Epidermal melanocyte (primary cell): ENCODE measurements around the gene KIFC1.
"Not testable (repeated sequence)": the region's sequence is repeated elsewhere in the genome, so short reads cannot be mapped to it uniquely, and the experiment has no call there.

Experiments used
- DNase-seq: peaks from one replicate; pipeline ENCODE4 v3.0.0; 2011; ENCODE audit warnings: low spot score; ENCODE audit not compliant: insufficient read length

KIFC1 gene, protein sequence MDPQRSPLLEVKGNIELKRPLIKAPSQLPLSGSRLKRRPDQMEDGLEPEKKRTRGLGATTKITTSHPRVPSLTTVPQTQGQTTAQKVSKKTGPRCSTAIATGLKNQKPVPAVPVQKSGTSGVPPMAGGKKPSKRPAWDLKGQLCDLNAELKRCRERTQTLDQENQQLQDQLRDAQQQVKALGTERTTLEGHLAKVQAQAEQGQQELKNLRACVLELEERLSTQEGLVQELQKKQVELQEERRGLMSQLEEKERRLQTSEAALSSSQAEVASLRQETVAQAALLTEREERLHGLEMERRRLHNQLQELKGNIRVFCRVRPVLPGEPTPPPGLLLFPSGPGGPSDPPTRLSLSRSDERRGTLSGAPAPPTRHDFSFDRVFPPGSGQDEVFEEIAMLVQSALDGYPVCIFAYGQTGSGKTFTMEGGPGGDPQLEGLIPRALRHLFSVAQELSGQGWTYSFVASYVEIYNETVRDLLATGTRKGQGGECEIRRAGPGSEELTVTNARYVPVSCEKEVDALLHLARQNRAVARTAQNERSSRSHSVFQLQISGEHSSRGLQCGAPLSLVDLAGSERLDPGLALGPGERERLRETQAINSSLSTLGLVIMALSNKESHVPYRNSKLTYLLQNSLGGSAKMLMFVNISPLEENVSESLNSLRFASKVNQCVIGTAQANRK

DNA sequence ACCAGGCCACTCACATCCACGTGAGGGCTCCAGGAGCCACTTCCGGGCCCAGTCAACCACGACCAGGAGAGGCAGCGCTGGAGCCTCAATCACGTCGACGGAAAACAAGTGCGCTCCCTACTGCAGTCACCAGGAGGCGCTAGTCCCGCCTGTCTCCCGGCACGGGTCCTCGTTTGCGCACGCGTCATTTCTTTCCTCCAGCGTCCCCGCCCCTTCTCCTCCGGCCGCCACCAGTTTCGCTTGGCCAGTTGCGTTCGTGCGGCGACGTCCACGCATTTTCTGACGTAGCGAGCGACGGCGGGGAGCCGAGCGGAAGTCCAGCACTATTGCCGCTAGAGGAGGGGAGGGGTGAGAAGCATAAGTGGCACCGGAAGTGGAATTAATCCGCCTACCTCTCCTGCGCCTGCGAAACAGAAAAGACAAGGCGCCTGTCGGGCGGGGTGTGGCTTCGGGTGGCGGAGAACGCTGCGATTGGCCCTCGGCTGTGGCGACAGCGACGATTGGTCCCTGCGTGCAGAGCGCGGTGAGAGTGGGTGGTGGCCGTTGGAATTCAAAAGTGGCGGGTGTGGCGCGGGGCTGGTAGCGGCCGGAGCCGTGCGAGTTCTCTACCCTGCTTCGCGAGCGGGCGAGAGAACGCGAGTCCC lies at the start of gene KIFC1:
TSS of gene KIFC1 (plus strand) at position 546 of the 644 bp plus-strand sequence. CDS start 163 bp downstream, outside the sequence.
- peak; percentile 93 for DNase-seq

DNA sequence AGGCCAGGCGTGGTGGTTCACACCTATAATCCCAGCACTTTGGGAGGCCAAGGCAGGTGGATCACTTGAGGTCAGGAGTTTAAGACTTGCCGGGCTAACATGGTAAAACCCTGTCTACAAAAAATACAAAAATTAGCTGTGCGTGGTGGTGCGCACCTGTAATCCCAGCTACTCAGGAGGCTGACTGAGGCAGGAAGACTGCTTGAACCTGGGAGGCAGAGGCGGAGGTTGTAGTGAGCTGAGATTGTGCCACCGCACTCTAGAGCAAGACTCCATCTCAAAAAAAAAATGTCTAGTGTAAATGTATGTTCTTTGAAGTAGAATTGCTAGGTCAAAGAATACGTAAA lies 48.0 kb upstream of the KIFC1 start:
- not testable (repeated sequence) for DNase-seq

DNA sequence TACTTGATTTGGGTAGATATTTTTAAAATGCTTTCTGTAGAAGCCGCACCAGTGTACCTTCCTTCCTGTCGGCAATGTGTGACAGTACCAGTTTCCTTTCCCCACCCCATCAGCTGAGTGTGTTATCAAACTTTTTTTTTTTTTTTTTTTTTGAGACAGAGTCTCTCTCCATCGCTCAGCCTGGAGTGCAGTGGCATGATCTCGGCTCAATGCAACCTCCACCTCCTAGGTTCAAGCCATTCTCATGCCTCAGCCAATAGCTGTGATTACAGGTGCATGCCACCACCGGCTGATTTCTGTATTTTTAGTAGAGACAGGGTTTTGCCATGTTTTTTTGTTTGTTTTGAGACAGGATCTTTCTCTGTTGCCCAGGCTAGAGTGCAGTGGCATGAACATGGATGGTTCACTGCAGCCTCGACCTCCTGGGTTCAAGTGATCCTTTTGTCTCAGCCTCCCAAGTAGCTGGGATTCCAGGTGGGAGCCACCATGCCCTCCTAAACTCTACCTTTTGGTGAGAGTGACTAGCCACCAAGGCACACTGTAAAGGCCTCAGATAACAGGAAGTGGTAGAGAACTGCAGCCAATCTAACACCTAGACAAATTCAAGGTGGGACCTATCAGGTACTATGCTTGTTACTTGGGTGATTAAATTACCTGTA lies 47.5 kb upstream of the KIFC1 start:
- DNase-seq = no peak

DNA sequence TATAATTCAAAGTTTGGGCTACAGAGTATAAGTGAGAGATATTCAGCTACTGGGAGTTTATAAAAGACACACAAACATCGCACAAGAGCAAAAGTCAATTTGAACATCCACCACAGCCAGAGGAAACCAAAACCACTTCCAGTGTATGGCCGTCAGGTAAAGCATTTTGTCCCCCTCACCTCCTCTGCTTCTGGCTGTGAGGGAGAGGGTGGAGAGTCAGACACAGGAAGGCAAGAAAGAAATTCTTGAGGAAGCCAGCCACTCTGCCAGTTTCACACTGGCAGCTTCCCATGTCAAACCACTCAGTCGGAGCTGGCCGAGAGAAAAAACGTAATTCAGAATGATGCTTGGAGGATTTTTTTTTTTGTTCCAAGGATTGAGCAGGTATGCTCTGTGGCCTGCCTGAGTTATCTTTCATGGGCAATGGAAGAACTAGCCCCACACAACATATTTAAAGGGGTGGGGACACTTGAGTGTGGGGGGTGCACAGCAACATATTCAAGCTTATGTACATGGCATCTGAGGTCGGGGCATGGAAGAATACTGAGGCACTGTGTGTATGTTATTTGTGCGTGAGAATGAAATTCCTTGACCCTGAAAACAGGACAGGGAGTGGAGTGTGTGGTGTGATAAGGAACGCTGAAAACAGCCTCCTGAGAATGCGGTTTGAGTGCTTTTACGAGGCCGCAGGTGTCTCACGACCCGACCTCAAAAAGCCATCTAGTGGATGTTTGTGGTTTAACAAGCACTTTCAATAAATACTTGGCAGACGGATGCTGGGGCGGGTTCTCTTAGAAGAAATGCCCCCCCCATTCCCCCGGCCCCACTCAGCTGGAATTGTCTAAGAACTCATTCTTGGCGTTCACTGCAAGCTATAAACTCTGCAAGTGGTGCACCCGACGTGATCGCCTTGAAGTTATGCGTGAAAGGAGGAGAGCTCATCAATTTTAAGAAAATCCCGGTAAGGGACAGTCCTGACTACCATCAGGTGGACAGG lies 46.6 kb upstream of the KIFC1 start:
- peak; percentile 67 for DNase-seq

DNA sequence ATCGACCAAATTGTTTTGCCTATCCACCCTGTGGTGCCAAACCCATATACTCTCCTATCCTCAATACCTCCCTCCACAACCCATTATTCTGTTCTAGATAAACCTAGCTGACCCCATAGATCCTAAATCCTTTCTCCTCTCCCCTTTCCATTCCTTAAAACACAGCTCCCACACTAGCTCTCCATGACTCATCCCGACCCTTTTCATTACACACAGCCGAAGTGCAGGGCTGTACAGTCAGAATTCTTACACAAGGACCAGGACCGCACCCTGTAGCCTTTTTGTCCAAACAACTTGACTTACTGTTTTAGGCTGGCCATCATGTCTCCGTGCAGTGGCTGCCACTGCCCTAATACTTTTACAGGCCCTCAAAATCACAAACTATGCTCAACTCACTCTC lies 44.7 kb upstream of the KIFC1 start:
- DNase-seq = not testable (repeated sequence)

DNA sequence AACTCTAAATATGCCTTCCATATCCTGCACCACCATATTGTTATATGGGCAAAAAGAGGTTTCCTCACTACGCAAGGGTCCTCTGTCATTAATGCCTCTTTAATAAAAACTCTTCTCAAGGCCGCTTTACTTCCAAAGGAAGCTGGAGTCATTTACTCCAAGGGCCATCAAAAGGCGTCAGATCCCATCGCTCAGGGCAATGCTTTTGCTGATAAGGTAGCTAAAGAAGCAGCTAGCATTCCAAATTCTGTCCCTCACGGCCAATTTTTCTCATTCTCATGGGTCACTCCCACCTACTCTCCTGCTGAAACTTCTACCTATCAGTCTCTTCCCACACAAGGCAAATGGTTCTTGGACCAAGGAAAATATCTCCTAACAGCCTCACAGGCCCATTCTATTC lies 43.8 kb upstream of the KIFC1 start:
- DNase-seq = no peak

DNA sequence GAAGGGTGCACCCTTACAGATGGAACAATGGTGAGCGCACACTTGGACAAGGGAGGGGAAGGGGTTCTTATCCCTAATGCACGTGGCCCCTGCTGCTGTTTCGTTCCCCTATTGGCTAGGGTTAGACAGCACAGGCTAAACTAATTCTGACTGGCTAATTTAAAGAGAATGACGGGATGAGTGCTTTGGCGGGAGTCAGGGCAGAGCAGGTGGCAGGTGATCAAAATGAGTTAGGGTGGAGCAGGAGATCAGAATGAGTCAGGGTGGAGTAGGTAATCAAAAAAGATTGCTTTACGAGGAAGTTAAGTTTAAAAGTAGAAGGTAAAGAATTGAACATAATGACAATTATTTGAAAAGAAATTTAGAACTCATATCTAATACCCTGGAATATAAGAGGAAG lies 35.8 kb upstream of the KIFC1 start:
- not testable (repeated sequence) for DNase-seq

DNA sequence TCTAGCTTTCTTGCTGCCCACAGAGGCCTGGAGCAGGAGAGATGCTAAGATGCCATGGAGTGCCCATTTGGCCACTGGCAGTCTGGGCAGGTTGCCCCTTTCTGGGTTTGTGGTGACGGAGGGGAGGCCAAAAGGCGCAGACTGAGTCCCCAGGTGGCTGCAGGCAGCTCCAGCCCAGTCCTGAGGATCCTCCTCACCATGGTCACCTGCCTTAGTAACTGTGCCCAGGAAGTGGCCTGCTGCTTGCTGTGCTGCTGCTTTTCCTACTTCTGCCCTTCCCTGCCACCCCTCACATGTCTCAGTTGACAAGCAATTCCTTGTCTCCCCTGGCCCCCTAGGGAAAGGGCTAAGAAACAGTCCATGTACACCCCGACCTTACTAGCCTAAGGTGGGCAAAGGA lies 35.3 kb upstream of the KIFC1 start:
- DNase-seq = no peak

DNA sequence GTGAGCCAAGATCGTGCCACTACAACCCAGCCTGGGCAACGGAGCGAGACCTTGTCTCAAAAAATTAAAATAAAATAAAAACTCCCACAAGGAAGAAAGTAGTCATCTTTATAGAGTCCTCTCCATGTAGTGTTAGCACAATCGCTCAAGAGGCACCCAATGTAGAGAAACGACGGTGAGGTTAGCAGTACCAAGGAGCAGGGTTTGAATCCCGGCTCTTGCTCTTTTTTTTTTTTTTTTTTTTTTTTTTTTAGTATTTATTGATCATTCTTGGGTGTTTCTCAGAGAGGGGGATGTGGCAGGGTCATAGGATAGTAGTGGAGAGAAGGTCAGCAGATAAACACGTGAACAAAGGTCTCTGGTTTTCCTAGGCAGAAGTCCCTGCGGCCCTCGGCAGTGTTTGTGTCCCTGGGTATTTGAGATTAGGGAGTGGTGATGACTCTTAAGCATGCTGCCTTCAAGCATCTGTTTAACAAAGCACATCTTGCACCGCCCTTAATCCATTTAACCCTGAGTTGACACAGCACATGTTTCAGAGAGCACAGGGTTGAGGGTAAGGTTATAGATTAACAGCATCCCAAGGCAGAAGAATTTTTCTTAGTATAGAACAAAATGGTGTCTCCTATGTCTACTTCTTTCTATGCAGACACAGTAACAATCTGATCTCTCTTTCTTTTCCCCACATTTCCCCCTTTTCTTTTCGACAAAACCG lies 34.3 kb upstream of the KIFC1 start:
- DNase-seq = not testable (repeated sequence)

DNA sequence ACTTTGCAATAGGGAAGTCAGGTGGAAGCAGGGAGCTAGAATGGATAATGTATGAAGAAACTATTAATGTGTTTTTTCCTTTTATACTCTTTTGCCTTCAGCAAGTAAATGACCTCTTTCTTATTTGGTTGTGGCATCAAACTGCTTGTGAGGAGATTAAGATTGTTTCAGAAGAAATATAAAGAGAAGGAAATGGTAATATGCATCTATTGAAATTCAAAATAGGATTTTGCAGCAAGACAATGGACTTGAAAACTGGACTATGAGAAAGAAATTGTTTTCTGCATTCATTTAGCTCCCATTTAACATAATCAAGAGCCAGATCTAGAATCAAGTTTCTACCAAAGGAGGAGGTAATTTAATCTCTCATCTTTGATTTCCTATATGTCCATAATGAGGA lies 32.3 kb upstream of the KIFC1 start:
- DNase-seq = no peak

DNA sequence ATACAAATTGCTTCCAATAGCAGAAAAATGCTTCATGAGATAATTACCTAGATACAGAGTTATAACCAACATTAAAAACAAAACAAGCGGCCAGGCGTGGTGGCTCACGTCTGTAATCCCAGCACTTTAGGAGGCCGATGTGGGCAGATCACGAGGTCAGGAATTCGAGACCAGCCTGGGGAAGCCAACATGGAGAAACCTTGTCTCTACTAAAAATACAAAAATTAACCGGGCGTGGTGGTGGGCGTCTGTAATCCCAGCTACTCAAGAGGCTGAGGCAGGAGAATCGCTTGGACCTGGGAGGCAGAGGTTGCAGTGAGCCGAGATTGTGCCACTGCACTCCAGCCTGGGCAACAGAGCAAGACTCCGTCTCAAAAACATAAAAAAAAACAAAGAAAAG lies 28.1 kb upstream of the KIFC1 start:
- DNase-seq = not testable (repeated sequence)

DNA sequence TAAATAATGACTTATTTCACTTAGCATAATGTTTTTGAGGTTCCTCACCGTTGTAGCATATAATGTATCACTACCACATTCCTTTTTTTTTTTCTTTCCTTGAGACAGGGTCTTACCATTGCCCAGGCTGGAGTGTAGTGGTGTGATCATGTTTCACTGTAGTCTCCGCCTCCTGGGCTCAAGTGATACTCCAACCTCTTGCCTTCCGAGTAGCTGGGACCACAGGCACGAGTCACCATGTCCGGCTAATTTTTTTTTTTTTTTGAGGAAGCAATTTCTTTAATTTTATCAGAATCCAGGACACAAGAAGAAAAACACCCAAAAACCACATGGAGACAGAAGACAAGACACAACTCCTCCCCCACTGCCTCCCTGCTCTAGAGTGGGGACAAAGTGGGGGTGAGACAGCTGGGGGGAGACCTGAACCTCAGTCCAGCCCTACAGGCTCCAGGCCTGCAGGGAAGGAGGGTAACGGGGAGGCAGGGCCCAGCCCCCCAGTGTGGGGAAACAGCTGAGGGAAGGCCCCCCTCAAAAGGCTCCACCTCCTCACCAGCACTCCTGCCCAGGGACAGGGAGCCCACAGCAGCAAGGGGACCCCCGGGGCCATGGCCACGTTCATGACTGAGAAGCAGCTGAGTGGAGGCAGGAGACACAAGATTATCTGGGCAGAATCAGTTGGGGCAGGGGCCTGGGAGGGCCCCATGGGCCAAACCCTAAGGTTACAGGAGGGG lies 27.0 kb upstream of the KIFC1 start:
- DNase-seq = not testable (repeated sequence)

DNA sequence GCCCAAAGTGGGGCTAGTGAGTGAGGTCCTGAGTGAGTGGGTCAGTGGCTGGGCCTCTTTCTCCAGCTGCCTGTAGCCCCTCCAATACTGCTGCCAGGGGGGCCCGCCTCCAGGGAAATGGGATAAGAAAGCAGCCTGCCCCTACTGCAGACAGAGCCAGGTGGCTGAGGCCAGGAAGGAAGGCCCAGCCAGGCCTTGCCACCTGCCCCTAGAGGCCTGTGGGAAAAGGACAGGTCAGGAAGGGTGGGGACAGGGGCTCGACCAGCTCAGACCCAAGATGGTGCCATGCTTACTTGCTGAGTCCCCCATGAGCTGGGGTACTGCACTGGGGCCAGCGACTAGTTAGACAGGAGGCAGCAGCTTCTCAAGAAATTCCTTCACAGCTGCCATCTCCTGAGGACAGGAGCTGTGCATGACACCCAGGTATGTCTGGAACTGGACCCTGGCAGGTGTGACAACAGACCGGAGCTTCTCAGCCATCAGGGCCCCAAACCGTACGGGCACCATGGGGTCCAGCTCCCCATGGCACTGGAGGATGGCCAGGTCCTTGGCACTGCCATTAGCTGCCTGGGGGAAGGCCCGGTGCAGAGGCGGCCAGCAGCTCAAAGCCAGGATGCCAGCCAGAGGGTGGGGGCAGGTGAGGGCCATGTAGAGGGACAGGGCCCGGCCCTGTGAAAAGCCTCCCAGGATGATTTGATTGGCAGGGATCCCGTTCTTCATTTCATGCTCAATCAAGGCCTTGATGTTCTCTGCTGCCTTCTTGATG lies 26.2 kb upstream of the KIFC1 start:
- DNase-seq = not testable (repeated sequence)

DNA sequence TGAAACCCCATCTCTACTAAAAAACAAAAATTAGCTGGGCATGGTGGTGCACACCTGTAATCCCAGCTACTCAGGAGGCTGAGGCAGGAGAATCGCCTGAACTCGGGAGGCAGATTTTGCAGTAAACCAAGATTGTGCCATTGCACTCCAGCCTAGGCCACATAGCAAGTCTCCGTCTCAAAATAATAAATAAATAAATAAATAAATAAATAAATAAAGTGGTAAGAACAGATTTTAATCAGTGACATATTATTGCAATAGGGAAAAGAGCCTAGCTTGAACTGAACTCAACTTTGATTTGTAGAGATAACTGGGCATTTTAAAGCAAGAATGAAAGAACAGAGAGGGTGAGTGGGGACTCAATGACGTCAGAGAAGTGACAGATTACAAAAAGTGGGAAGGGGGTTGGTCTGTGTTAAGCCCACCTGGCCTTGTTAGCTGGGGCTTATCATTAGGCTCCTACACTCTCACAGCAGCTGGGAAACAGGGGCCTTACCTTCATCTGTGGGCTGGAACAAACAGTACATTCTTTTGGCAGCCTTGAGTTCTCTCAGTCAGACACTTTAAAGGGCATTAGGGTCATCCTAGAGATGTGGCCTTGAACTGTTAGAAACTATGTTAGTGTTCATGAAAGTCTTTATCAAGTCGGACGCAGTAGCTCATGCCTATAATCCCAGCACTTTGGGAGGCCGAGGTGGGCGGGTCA lies 24.5 kb upstream of the KIFC1 start:
- no peak for DNase-seq

DNA sequence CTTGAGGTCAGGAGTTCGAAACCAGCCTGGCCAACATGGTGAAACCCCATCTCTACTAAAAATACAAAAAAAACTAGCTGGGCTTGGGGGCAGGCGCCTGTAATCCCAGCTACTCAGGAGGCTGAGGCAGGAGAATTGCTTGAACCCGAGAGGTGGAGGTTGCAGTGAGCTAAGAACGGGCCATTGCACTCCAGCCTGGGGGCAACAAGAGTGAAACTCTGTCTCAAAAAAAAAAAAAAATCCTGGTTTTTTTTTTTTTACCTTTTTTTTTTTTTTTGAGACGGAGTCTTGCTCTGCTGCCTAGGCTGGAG lies 24.0 kb upstream of the KIFC1 start:
- DNase-seq = not testable (repeated sequence)

DNA sequence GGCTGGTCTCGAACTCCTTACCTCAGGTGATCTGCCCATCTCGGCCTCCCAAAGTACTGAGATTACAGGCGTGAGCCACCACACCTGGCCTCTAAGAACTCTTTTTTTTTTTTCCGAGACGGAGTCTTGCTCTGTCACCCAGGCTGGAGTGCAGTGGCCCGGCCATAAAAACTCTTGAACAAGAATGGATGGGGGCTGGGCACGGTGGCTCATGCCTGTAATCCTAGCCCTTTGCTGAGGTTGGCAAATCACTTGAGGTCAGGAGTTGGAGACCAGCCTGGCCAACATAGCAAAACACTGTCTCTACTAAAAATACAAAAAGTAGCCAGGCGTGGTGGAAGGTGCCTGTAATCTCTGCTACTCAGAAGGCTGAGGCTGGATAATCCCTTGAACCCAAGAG lies 19.7 kb upstream of the KIFC1 start:
- DNase-seq = not testable (repeated sequence)

DNA sequence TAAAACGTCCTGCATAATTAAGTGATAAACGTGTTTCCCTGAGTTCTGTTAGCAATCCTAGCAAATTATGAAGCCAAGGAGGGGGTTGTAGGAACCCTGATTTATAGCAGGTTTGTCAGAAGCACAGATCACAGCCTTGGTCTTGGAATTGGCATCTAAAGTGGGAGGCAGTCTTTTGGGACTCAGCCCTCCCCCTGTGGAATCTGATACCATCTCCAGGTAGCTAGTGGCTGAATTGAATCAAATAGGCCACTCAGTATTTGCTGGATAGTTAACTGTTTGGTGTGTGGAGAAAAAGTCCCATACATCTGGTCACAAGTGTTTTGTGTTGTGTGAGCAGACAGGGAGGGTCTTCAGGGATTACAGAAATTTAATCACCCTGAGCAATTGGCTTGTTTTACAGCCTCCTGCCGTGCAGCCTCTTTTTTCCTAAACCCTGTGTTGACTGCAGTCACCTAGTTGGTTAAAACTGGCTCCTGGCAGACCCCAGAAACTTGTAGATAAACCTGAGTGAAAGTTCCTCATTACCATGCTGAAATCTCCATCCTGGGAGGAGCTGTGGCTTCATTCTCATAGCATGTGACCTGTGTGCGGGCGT lies 19.0 kb upstream of the KIFC1 start:
- no peak for DNase-seq
